ENCODE results near the gene SEC14L5.

Gene SEC14L5

DNA sequence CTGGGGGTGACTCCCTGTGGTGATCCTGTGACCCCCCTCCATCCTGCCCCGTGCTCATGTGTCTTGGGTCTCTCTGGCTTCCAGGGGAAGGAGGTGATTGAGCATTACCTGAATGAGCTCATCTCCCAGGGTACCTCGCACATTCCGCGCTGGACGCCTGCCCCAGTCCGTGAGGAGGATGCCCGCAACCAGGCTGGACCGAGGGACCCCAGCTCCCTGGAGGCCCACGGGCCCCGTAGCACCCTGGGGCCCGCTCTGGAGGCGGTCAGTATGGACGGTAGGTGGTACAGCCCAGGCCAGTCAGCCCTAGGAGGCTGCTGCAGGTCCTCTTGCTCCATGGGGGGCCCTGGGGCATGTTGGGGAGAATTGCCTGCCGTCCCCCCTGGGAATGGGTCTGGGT, 33.6 kb downstream of the SEC14L5 start:
- TF ChIP-seq POLR2AphosphoS5 (IDR thresholded peaks at IDR 0.05; ENCODE audit: borderline replicate concordance, low read depth, low read length) (no peak), FOXP2 (optimal IDR thresholded peaks at IDR 0.05; ENCODE audit: control extremely low read depth, extremely low read length, insufficient read depth) (no peak), EZH2 (IDR thresholded peaks at IDR 0.05) (no peak)
- Histone ChIP-seq H3K27ac (no peak overlapping the region), H3K9ac (ENCODE audit: insufficient read length) (no peak overlapping the region), H3K4me3 (no peak overlapping the region), H3K36me3 (ENCODE audit: insufficient read depth, low read length) (no peaks in the 10 kb centered on the region), H3K9me3 (ENCODE audit: low read depth, low read length) (no peaks in the 10 kb centered on the region)
- no peak for DNase-seq (ENCODE audit: low read depth, low spot score)

DNA sequence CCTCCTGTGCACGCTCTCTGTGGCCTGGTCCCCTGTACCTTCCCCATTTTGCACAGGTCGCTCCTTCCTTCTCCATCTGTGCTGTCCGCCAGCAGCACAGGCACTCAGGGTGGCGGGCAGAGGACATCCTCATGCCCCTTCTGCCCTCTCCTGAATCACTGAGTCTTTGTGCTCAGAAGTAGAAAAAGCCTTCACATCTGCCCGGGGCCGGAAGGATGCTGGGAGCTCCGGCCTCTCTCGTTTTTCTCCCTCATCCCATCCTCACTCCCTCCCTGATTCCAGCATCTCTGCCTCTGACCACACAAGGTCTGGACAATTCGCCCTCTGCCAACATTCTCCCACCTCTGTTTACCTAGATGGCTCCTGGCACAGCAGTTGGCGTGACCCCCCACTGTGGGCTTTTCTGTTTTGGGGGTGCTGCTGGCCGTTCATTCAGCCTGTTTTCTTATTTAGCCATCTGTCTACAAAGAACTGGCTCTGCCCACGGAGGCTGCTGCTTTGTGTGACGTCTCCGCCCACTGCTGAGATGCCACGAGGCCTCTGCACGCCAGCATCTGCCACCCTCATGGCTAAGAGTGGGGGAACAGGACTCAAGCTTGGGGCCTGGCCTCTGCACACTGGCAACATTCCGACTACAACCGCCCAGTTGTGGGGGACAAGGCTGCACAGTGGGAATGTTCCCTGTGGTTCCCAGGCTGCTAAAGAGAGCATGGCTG, 36.7 kb downstream of the SEC14L5 start:
- no peak overlapping the region for H3K4me3 ChIP-seq
- no peak overlapping the region for H3K9ac ChIP-seq (ENCODE audit: insufficient read length)
- H3K36me3 ChIP-seq (ENCODE audit: insufficient read depth, low read length), result no peaks in the 10 kb centered on the region
- TF ChIP-seq EZH2 (IDR thresholded peaks at IDR 0.05), result no peak
- TF ChIP-seq POLR2AphosphoS5 (IDR thresholded peaks at IDR 0.05; ENCODE audit: borderline replicate concordance, low read depth, low read length), result no peak
- no peak for TF ChIP-seq FOXP2 (optimal IDR thresholded peaks at IDR 0.05; ENCODE audit: control extremely low read depth, extremely low read length, insufficient read depth)
- H3K27ac ChIP-seq, result no peak overlapping the region
- no peaks in the 10 kb centered on the region for H3K9me3 ChIP-seq (ENCODE audit: low read depth, low read length)
- no peak for DNase-seq (ENCODE audit: low read depth, low spot score)

DNA sequence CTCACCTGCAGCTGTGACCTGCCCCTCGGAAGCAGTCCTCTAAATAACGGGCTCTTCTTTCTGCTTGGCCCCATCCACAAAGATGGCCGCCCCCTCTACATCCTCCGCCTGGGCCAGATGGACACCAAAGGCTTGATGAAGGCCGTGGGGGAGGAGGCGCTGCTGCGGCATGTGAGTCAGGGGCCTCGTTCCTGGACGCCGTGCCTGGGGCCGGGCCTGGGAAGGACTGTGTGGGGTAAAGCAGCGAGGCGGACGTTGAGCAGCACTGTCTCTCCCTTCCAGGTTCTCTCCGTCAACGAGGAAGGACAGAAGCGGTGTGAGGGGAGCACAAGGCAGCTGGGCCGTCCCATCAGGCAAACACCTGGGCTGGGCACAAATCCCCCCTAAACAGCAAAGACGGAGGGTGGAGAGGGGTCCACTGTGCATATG, 42.5 kb downstream of the SEC14L5 start:
- no peak for DNase-seq (ENCODE audit: low read depth, low spot score)
- no peak overlapping the region for H3K9ac ChIP-seq (ENCODE audit: insufficient read length)
- H3K4me3 ChIP-seq, result no peak overlapping the region
- no peak overlapping the region for H3K27ac ChIP-seq
- no peak for TF ChIP-seq FOXP2 (optimal IDR thresholded peaks at IDR 0.05; ENCODE audit: control extremely low read depth, extremely low read length, insufficient read depth)
- no peak for TF ChIP-seq POLR2AphosphoS5 (IDR thresholded peaks at IDR 0.05; ENCODE audit: borderline replicate concordance, low read depth, low read length)
- TF ChIP-seq EZH2 (IDR thresholded peaks at IDR 0.05), result no peak
- no peaks in the 10 kb centered on the region for H3K36me3 ChIP-seq (ENCODE audit: insufficient read depth, low read length)
- H3K9me3 ChIP-seq (ENCODE audit: low read depth, low read length), result no peaks in the 10 kb centered on the region

DNA sequence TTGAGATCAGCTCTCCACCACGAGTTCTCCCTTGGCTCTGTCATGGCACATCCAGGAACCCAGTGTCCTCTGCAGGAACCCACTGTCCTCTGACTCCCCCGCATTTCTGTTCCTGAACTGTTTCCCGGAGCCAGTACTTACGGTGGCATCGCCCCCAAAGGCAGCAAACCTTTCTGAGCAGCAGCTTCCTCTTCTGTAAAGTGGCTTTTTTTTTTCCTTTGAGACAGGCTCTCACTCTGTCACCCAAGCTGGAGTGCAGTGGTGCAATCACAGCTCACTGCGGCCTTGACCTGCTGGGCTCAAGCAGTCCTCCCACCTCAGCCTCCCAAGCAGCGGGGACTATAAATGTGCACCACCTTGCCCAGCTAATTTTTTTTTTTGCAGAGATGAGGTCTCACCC, 43.4 kb downstream of the SEC14L5 start:
- TF ChIP-seq EZH2 (IDR thresholded peaks at IDR 0.05), result no peak
- TF ChIP-seq FOXP2 (optimal IDR thresholded peaks at IDR 0.05; ENCODE audit: control extremely low read depth, extremely low read length, insufficient read depth), result no peak
- TF ChIP-seq POLR2AphosphoS5 (IDR thresholded peaks at IDR 0.05; ENCODE audit: borderline replicate concordance, low read depth, low read length), result no peak
- H3K4me3 ChIP-seq, result no peak overlapping the region
- H3K9me3 ChIP-seq (ENCODE audit: low read depth, low read length), result no peaks in the 10 kb centered on the region
- no peak for DNase-seq (ENCODE audit: low read depth, low spot score)
- no peaks in the 10 kb centered on the region for H3K36me3 ChIP-seq (ENCODE audit: insufficient read depth, low read length)
- H3K27ac ChIP-seq, result no peak overlapping the region
- H3K9ac ChIP-seq (ENCODE audit: insufficient read length), result no peak overlapping the region

DNA sequence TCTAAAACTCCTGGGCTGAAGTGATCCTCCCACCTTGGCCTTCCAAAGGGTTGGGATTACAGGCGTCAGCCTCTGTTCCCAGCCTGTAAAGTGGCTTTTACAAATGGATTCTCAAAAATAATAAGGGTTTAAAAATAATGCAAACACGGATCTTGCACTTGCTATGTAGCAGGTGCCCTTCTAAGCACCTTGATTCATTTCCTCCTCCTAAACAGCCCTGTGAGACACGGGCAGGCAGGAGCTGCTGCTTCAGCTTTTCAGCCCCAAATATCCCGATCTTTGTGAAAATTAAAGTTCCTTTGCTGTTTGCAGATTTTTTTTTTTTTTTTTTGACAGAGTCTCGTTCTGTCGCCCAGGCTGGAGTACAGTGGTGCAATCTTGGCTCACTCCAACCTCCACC, 43.9 kb downstream of the SEC14L5 start:
- Histone ChIP-seq H3K4me3 (no peak overlapping the region), H3K9ac (ENCODE audit: insufficient read length) (no peak overlapping the region), H3K36me3 (ENCODE audit: insufficient read depth, low read length) (no peaks in the 10 kb centered on the region), H3K27ac (no peak overlapping the region), H3K9me3 (ENCODE audit: low read depth, low read length) (no peaks in the 10 kb centered on the region)
- TF ChIP-seq FOXP2 (optimal IDR thresholded peaks at IDR 0.05; ENCODE audit: control extremely low read depth, extremely low read length, insufficient read depth), result no peak
- no peak for TF ChIP-seq POLR2AphosphoS5 (IDR thresholded peaks at IDR 0.05; ENCODE audit: borderline replicate concordance, low read depth, low read length)
- TF ChIP-seq EZH2 (IDR thresholded peaks at IDR 0.05), result no peak
- DNase-seq (ENCODE audit: low read depth, low spot score), result no peak

DNA sequence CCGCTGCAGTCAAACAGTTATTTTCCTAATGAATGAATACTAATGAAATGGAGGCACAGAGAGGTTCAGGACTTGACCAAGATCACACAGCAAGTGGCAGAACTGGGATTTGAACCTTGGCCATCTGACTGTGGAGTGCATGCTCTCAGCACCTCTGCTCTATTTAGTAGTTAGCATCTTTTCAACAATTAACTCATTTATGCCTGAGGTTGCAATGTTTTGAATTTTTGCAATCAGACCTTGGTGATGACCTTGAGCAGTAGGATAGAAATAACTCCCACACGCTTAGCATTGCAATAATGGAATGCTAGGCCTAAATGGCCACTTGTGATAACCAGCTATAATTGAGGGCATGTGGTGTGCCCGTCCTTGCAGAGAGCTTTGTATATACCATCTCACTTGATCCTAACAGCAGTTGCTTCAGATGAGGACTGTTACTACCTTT, 44.6 kb downstream of the SEC14L5 start:
- Histone ChIP-seq H3K36me3 (ENCODE audit: insufficient read depth, low read length) (no peaks in the 10 kb centered on the region), H3K27ac (no peak overlapping the region), H3K9ac (ENCODE audit: insufficient read length) (no peak overlapping the region), H3K9me3 (ENCODE audit: low read depth, low read length) (no peaks in the 10 kb centered on the region), H3K4me3 (no peak overlapping the region)
- no peak for DNase-seq (ENCODE audit: low read depth, low spot score)
- no peak for TF ChIP-seq POLR2AphosphoS5 (IDR thresholded peaks at IDR 0.05; ENCODE audit: borderline replicate concordance, low read depth, low read length)
- no peak for TF ChIP-seq EZH2 (IDR thresholded peaks at IDR 0.05)
- TF ChIP-seq FOXP2 (optimal IDR thresholded peaks at IDR 0.05; ENCODE audit: control extremely low read depth, extremely low read length, insufficient read depth), result no peak

DNA sequence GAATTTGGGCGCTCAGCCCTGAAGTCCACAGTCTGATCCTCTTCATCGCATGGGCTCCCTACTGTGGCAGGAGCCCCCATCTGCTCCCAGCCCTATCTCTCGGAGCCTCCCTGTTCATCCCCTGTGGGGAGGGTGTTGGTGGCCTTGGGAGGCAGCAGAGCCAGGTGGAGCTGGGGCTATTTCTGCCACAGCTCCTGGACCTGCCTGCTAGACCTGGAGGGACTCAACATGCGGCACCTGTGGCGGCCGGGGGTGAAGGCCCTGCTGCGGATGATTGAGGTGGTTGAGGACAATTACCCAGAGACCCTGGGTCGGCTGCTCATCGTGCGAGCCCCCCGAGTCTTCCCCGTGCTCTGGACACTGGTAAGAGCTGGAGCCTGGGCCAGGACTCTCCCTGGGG, 45.1 kb downstream of the SEC14L5 start:
- no peaks in the 10 kb centered on the region for H3K36me3 ChIP-seq (ENCODE audit: insufficient read depth, low read length)
- H3K4me3 ChIP-seq, result no peak overlapping the region
- TF ChIP-seq EZH2 (IDR thresholded peaks at IDR 0.05) (no peak), POLR2AphosphoS5 (IDR thresholded peaks at IDR 0.05; ENCODE audit: borderline replicate concordance, low read depth, low read length) (no peak), FOXP2 (optimal IDR thresholded peaks at IDR 0.05; ENCODE audit: control extremely low read depth, extremely low read length, insufficient read depth) (no peak)
- H3K9me3 ChIP-seq (ENCODE audit: low read depth, low read length), result no peaks in the 10 kb centered on the region
- H3K9ac ChIP-seq (ENCODE audit: insufficient read length), result no peak overlapping the region
- no peak for DNase-seq (ENCODE audit: low read depth, low spot score)
- no peak overlapping the region for H3K27ac ChIP-seq

DNA sequence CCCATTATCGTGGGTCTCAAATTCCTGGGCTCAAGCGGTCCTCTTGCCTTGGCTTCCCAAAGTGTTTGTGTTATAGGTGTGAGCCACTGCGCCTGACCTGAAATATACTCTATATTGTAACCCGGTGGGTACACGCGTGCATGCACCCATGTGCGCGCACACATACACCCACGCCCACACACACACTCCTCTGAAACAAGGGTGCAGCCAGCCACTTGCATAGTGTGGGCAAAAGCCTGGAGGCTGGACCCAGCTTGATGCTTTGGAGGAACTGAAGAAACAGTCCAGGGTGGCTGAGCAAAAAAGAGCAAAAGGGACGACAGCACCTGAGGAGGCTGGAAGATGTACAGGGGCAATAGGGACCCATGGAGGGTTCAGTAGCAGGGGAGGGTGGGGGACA, 45.7 kb downstream of the SEC14L5 start:
- Histone ChIP-seq H3K9ac (ENCODE audit: insufficient read length) (no peak overlapping the region), H3K36me3 (ENCODE audit: insufficient read depth, low read length) (no peaks in the 10 kb centered on the region), H3K27ac (no peak overlapping the region), H3K9me3 (ENCODE audit: low read depth, low read length) (no peaks in the 10 kb centered on the region), H3K4me3 (no peak overlapping the region)
- DNase-seq (ENCODE audit: low read depth, low spot score), result no peak
- TF ChIP-seq POLR2AphosphoS5 (IDR thresholded peaks at IDR 0.05; ENCODE audit: borderline replicate concordance, low read depth, low read length), result no peak
- no peak for TF ChIP-seq EZH2 (IDR thresholded peaks at IDR 0.05)
- no peak for TF ChIP-seq FOXP2 (optimal IDR thresholded peaks at IDR 0.05; ENCODE audit: control extremely low read depth, extremely low read length, insufficient read depth)

DNA sequence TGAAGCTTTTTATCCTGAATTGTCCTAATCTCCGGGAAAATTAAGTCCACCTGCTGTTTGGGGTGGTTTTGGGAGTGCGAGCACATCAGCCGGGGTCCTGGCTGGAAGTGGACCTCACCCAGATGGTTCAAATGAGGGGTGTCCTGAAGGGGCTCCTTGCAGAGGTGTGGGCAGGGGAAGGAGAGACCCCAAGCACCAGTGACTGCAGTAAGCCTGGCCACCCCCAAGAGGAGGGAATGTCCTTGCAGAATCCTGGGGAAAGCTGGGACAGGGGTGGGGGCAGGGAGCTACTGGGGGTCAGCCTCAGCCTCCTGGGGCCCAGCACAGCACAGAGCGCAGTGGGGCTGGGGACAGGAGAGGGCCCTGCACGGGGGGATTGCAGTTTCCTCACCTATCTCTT, 46.2 kb downstream of the SEC14L5 start:
- H3K36me3 ChIP-seq (ENCODE audit: insufficient read depth, low read length), result no peaks in the 10 kb centered on the region
- no peak overlapping the region for H3K9ac ChIP-seq (ENCODE audit: insufficient read length)
- DNase-seq (ENCODE audit: low read depth, low spot score), result no peak
- H3K27ac ChIP-seq, result no peak overlapping the region
- TF ChIP-seq POLR2AphosphoS5 (IDR thresholded peaks at IDR 0.05; ENCODE audit: borderline replicate concordance, low read depth, low read length) (no peak), FOXP2 (optimal IDR thresholded peaks at IDR 0.05; ENCODE audit: control extremely low read depth, extremely low read length, insufficient read depth) (no peak), EZH2 (IDR thresholded peaks at IDR 0.05) (no peak)
- no peaks in the 10 kb centered on the region for H3K9me3 ChIP-seq (ENCODE audit: low read depth, low read length)
- H3K4me3 ChIP-seq, result no peak overlapping the region

Data from SK-N-MC (cell line).